Measurements from ENCODE around the gene CEP57L1.

GRCh38 chr6:109102762-109103161 is 7.5 kb downstream of the CEP57L1 start:
- no peak for TF ChIP-seq CTCF (IDR thresholded peaks at IDR 0.05)
- TF ChIP-seq EP300 (IDR thresholded peaks at IDR 0.05) = no peak
